ENCODE measurements around the gene C1orf115.

C1orf115 gene

GRCh38 chr1:220666349-220666748, 23.8 kb upstream of the C1orf115 start:
- TF ChIP-seq POLR2AphosphoS5 (IDR thresholded peaks at IDR 0.05; ENCODE audit: low read depth, low read length) (no peak), SIN3A (IDR thresholded peaks at IDR 0.05; ENCODE audit: borderline replicate concordance, insufficient read depth, low read length) (no peak), REST (IDR thresholded peaks at IDR 0.05; ENCODE audit: insufficient read depth in 1 of 2, low read depth in 2 of 2, low read length in 2 of 2) (no peak), FOXP2 (optimal IDR thresholded peaks at IDR 0.05; ENCODE audit: borderline replicate concordance, extremely low read depth, extremely low read length, insufficient read depth) (no peak), TAF1 (IDR thresholded peaks at IDR 0.05; ENCODE audit: borderline replicate concordance, insufficient read depth, low read length) (no peak)

GRCh38 chr1:220669005-220669404, 21.2 kb upstream of the C1orf115 start:
- TF ChIP-seq REST (IDR thresholded peaks at IDR 0.05; ENCODE audit: insufficient read depth in 1 of 2, low read depth in 2 of 2, low read length in 2 of 2) (no peak), FOXP2 (optimal IDR thresholded peaks at IDR 0.05; ENCODE audit: borderline replicate concordance, extremely low read depth, extremely low read length, insufficient read depth) (no peak), POLR2AphosphoS5 (IDR thresholded peaks at IDR 0.05; ENCODE audit: low read depth, low read length) (no peak), TAF1 (IDR thresholded peaks at IDR 0.05; ENCODE audit: borderline replicate concordance, insufficient read depth, low read length) (no peak), SIN3A (IDR thresholded peaks at IDR 0.05; ENCODE audit: borderline replicate concordance, insufficient read depth, low read length) (no peak)

- TF ChIP-seq REST (IDR thresholded peaks at IDR 0.05; ENCODE audit: insufficient read depth in 1 of 2, low read depth in 2 of 2, low read length in 2 of 2) (no peak), FOXP2 (optimal IDR thresholded peaks at IDR 0.05; ENCODE audit: borderline replicate concordance, extremely low read depth, extremely low read length, insufficient read depth) (no peak), TAF1 (IDR thresholded peaks at IDR 0.05; ENCODE audit: borderline replicate concordance, insufficient read depth, low read length) (no peak), SIN3A (IDR thresholded peaks at IDR 0.05; ENCODE audit: borderline replicate concordance, insufficient read depth, low read length) (no peak), POLR2AphosphoS5 (IDR thresholded peaks at IDR 0.05; ENCODE audit: low read depth, low read length) (no peak)
Observed at GRCh38 chr1:220670365-220670764, 19.8 kb upstream of the C1orf115 start.

- TF ChIP-seq FOXP2 (optimal IDR thresholded peaks at IDR 0.05; ENCODE audit: borderline replicate concordance, extremely low read depth, extremely low read length, insufficient read depth) (no peak), REST (IDR thresholded peaks at IDR 0.05; ENCODE audit: insufficient read depth in 1 of 2, low read depth in 2 of 2, low read length in 2 of 2) (no peak), TAF1 (IDR thresholded peaks at IDR 0.05; ENCODE audit: borderline replicate concordance, insufficient read depth, low read length) (no peak), SIN3A (IDR thresholded peaks at IDR 0.05; ENCODE audit: borderline replicate concordance, insufficient read depth, low read length) (no peak), POLR2AphosphoS5 (IDR thresholded peaks at IDR 0.05; ENCODE audit: low read depth, low read length) (no peak)
Observed at GRCh38 chr1:220673921-220674320, 16.2 kb upstream of the C1orf115 start.

GRCh38 chr1:220677251-220677650, 12.9 kb upstream of the C1orf115 start:
- TF ChIP-seq FOXP2 (optimal IDR thresholded peaks at IDR 0.05; ENCODE audit: borderline replicate concordance, extremely low read depth, extremely low read length, insufficient read depth) (no peak), REST (IDR thresholded peaks at IDR 0.05; ENCODE audit: insufficient read depth in 1 of 2, low read depth in 2 of 2, low read length in 2 of 2) (no peak), POLR2AphosphoS5 (IDR thresholded peaks at IDR 0.05; ENCODE audit: low read depth, low read length) (no peak), TAF1 (IDR thresholded peaks at IDR 0.05; ENCODE audit: borderline replicate concordance, insufficient read depth, low read length) (no peak), SIN3A (IDR thresholded peaks at IDR 0.05; ENCODE audit: borderline replicate concordance, insufficient read depth, low read length) (no peak)

Data from PFSK-1 (cell line).